Sigmoid colon (tissue), 4 donors: ENCODE results near the gene AMHR2.
"Not testable (repeated sequence)": the region's sequence is repeated elsewhere in the genome, so short reads cannot be mapped to it uniquely, and the experiment has no call there.

Experiments
- CTCF ChIP-seq, 4 experiments: fragments of 450-650 bp in 3 of 4; fragments of 200-600 bp in 1 of 4; IDR thresholded peaks; one replicate each; pipeline ENCODE4 v1.5.1; 2016 to 2019; ENCODE audit warnings: antibody characterized with exemption in 4 of 4, mild to moderate bottlenecking in 3 of 4, moderate library complexity in 2 of 4
- EP300 ChIP-seq, 4 donors: sonication (generic); formaldehyde crosslinking; IDR thresholded peaks; one replicate each; pipeline ENCODE4 v1.6.1; 2017; ENCODE audit warnings: antibody characterized with exemption in 4 of 4
- POLR2A ChIP-seq, 2 donors: fragments of 450-650 bp; IDR thresholded peaks; one replicate each; pipeline ENCODE4 v1.6.1; 2016; ENCODE audit warnings: antibody characterized with exemption in 2 of 2, mild to moderate bottlenecking in 2 of 2, moderate library complexity in 2 of 2

- TF ChIP-seq EP300, POLR2A, CTCF (IDR thresholded peaks at IDR 0.05): not testable (repeated sequence)
Observed at GRCh38 chr12:53439582-53439981, 15.9 kb downstream of the AMHR2 start.
